IMR-90 (cell line): ENCODE data around the gene CDH23. TPM values are rescaled to one million over a fixed set of nuclear protein-coding genes. Genes with fewer than 3 reads are reported as not detected.

Experiments used
- ATAC-seq: fragments of 200-7000 bp; cut with Tn5 transposase; 2 replicates; pipeline ENCODE4 v1.9.1; 2020; ENCODE audit warnings: low read depth, mild to moderate bottlenecking, moderate library complexity
- BruUV-seq: library from RNA; stranded (reverse); fragments of 400-500 nt; replicated peaks from 2 replicates; lab custom pipeline; 2021; lab: Mats Ljungman, UMichigan
- CTCF ChIA-PET: fragments of 300-600 bp; formaldehyde crosslinking; extraction: SDS; loops from one replicate; lab custom pipeline; 2021; ENCODE audit warnings: antibody characterized with exemption; lab: Yijun Ruan, JAX
- POLR2A ChIA-PET: fragments of 300-600 bp; sonication (Branson Sonifier 250); formaldehyde crosslinking; loops from one replicate; lab custom pipeline; 2022; ENCODE audit warnings: antibody characterized with exemption; ENCODE audit not compliant: unreplicated experiment; lab: Charles Lee
- DNase-seq: peaks from one replicate; pipeline ENCODE4 v3.0.0; 2013
- H2AFZ ChIP-seq: replicated peaks from 2 replicates; pipeline ENCODE3; 2013; ENCODE audit warnings: low read length, mild to moderate bottlenecking; ENCODE audit not compliant: poor library complexity
- H2AK5ac ChIP-seq: 2 replicates; pipeline ENCODE4 v1.6.1; 2013; ENCODE audit warnings: low read depth, low read length, inconsistent platforms
- H2AK9ac ChIP-seq: replicated peaks from 2 replicates; pipeline ENCODE3; 2013; ENCODE audit warnings: mild to moderate bottlenecking, low read depth, low read length, moderate library complexity; ENCODE audit not compliant: poor library complexity
- H2BK120ac ChIP-seq: 2 replicates; pipeline ENCODE4 v1.6.1; 2013; ENCODE audit warnings: low read depth, low read length, inconsistent platforms
- H2BK15ac ChIP-seq: 3 replicates; pipeline ENCODE4 v1.6.1; 2013; ENCODE audit warnings: low read depth, low read length, inconsistent platforms
- H2BK20ac ChIP-seq: 2 replicates; pipeline ENCODE4 v1.6.1; 2013; ENCODE audit warnings: low read depth, mild to moderate bottlenecking, inconsistent platforms, low read length, moderate library complexity
- H2BK5ac ChIP-seq: 2 replicates; pipeline ENCODE4 v1.6.1; 2013; ENCODE audit warnings: mild to moderate bottlenecking, low read depth, low read length, inconsistent platforms; ENCODE audit not compliant: poor library complexity, severe bottlenecking
- H3K14ac ChIP-seq: replicated peaks from 2 replicates; pipeline ENCODE4 v1.6.1; 2013; ENCODE audit warnings: low read depth, low read length, inconsistent platforms
- H3K18ac ChIP-seq: 2 replicates; pipeline ENCODE4 v1.6.1; 2013; ENCODE audit warnings: low read depth, low read length, control low read depth
- H3K23ac ChIP-seq: 2 replicates; pipeline ENCODE4 v1.6.1; 2013; ENCODE audit warnings: low read depth, low read length, inconsistent platforms
- H3K27ac ChIP-seq: 2 replicates; pipeline ENCODE4 v1.5.1; 2013; ENCODE audit warnings: mild to moderate bottlenecking, control low read depth, low read length; ENCODE audit not compliant: insufficient read depth
- H3K27me3 ChIP-seq: 2 replicates; pipeline ENCODE4 v1.6.1; 2013; ENCODE audit warnings: low read length; ENCODE audit not compliant: control insufficient read depth, insufficient read depth
- H3K36me3 ChIP-seq: 2 replicates; pipeline ENCODE4 v1.6.1; 2013; ENCODE audit warnings: low read length, mixed read lengths; ENCODE audit not compliant: control insufficient read depth, insufficient read depth
- H3K4ac ChIP-seq: 2 replicates; pipeline ENCODE4 v1.6.1; 2013; ENCODE audit warnings: low read depth, low read length, inconsistent platforms
- H3K4me1 ChIP-seq: 2 replicates; pipeline ENCODE4 v1.6.1; 2013; ENCODE audit warnings: low read length, mixed read lengths; ENCODE audit not compliant: control insufficient read depth, insufficient read depth
- H3K4me2 ChIP-seq: 2 replicates; pipeline ENCODE4 v1.6.1; 2013; ENCODE audit warnings: low read depth, mild to moderate bottlenecking, control low read depth, low read length, moderate library complexity
- H3K4me3 ChIP-seq: 2 replicates; pipeline ENCODE4 v1.5.1; 2013; ENCODE audit warnings: low read depth, mild to moderate bottlenecking, control low read depth, low read length, moderate library complexity; ENCODE audit not compliant: insufficient read depth
- H3K56ac ChIP-seq: 2 replicates; pipeline ENCODE4 v1.6.1; 2013; ENCODE audit warnings: low read length, inconsistent platforms; ENCODE audit not compliant: insufficient read depth; ENCODE audit errors: extremely low read depth
- H3K79me1 ChIP-seq, 2 experiments: 2 replicates each; pipeline ENCODE4 v1.6.1; 2013; ENCODE audit warnings: low read length in 2 of 2, inconsistent platforms in 1 of 2, low read depth in 1 of 2
- H3K9ac ChIP-seq: 2 replicates; pipeline ENCODE4 v1.6.1; 2013; ENCODE audit warnings: low read depth, low read length, control low read depth
- H3K9me1 ChIP-seq: 2 replicates; pipeline ENCODE4 v1.6.1; 2013; ENCODE audit warnings: low read length, inconsistent platforms; ENCODE audit not compliant: insufficient read depth
- H3K9me3 ChIP-seq: 2 replicates; pipeline ENCODE4 v1.6.1; 2013; ENCODE audit warnings: low read length; ENCODE audit not compliant: control insufficient read depth, insufficient read depth
- H4K20me1 ChIP-seq: 2 replicates; pipeline ENCODE4 v1.6.1; 2013; ENCODE audit warnings: low read length, inconsistent platforms; ENCODE audit not compliant: insufficient read depth
- H4K5ac ChIP-seq: 2 replicates; pipeline ENCODE4 v1.6.1; 2013; ENCODE audit warnings: mild to moderate bottlenecking, low read depth, low read length, control low read depth
- H4K8ac ChIP-seq, 2 experiments: 2 replicates each; pipeline ENCODE4 v1.6.1; 2013; ENCODE audit warnings: low read depth in 2 of 2, low read length in 2 of 2, control low read depth in 1 of 2, inconsistent platforms in 1 of 2
- H4K91ac ChIP-seq: 2 replicates; pipeline ENCODE4 v1.6.1; 2013; ENCODE audit warnings: low read depth, low read length, inconsistent platforms; ENCODE audit not compliant: insufficient read depth
- BHLHE40 ChIP-seq: fragments of 150-350 bp; IDR thresholded peaks from 2 replicates; pipeline ENCODE4 v1.6.1; 2016; ENCODE audit warnings: mild to moderate bottlenecking, low read depth, low read length
- CEBPB ChIP-seq: IDR thresholded peaks from 2 replicates; pipeline ENCODE4 v1.6.1; 2012; ENCODE audit warnings: low read depth, low read length, improper control_type of control experiment
- CHD1 ChIP-seq: IDR thresholded peaks from 2 replicates; pipeline ENCODE4 v1.6.1; 2012; ENCODE audit warnings: low read depth, low read length, improper control_type of control experiment
- CTCF ChIP-seq: conservative IDR thresholded peaks from 2 replicates; pipeline ENCODE4 v1.5.1; 2012; ENCODE audit warnings: mild to moderate bottlenecking, low read depth, low read length, improper control_type of control experiment
- ELK1 ChIP-seq: fragments of 150-350 bp; IDR thresholded peaks from 2 replicates; pipeline ENCODE4 v1.6.1; 2016; ENCODE audit warnings: low read depth, mild to moderate bottlenecking, low read length, moderate library complexity, borderline replicate concordance
- FOS ChIP-seq: fragments of 150-350 bp; IDR thresholded peaks from 2 replicates; pipeline ENCODE4 v1.6.1; 2016; ENCODE audit warnings: low read depth, low read length
- MAFK ChIP-seq: IDR thresholded peaks from 2 replicates; pipeline ENCODE4 v1.6.1; 2012; ENCODE audit warnings: low read depth, low read length, improper control_type of control experiment
- MAZ ChIP-seq: IDR thresholded peaks from 2 replicates; pipeline ENCODE4 v1.6.1; 2012; ENCODE audit warnings: low read depth, mild to moderate bottlenecking, low read length, improper control_type of control experiment, moderate library complexity, borderline replicate concordance
- MXI1 ChIP-seq: IDR thresholded peaks from 2 replicates; pipeline ENCODE4 v1.6.1; 2012; ENCODE audit warnings: low read depth, mild to moderate bottlenecking, low read length, moderate library complexity, borderline replicate concordance
- NFE2L2 ChIP-seq: fragments of 150-350 bp; IDR thresholded peaks from 2 replicates; pipeline ENCODE4 v1.6.1; 2016; ENCODE audit warnings: low read depth, mild to moderate bottlenecking, low read length
- POLR2A ChIP-seq: IDR thresholded peaks from 2 replicates; pipeline ENCODE4 v1.6.1; 2012; ENCODE audit warnings: mild to moderate bottlenecking, low read depth, low read length
- RAD21 ChIP-seq: IDR thresholded peaks from 2 replicates; pipeline ENCODE4 v1.6.1; 2012; ENCODE audit warnings: low read length, improper control_type of control experiment
- RCOR1 ChIP-seq: IDR thresholded peaks from 2 replicates; pipeline ENCODE4 v1.6.1; 2012; ENCODE audit warnings: mild to moderate bottlenecking, low read length, improper control_type of control experiment; ENCODE audit not compliant: insufficient replicate concordance
- RFX5 ChIP-seq: IDR thresholded peaks from 2 replicates; pipeline ENCODE4 v1.8.0; 2012; ENCODE audit warnings: low read depth, mild to moderate bottlenecking, low read length, moderate library complexity
- SMC3 ChIP-seq: fragments of 150-350 bp; IDR thresholded peaks from 2 replicates; pipeline ENCODE4 v1.6.1; 2016; ENCODE audit warnings: low read depth, mild to moderate bottlenecking, antibody characterized with exemption, low read length, moderate library complexity
- USF2 ChIP-seq: fragments of 150-350 bp; IDR thresholded peaks from 2 replicates; pipeline ENCODE4 v1.6.1; 2017; ENCODE audit warnings: mild to moderate bottlenecking, antibody characterized with exemption, low read length, low read depth
- WGBS, 2 experiments: methylation state at CpG; one replicate each; pipeline versions ENCODE4 v1.1.5 to v1.1.7; 2013; ENCODE audit warnings: missing lambda C conversion rate in 2 of 2; ENCODE audit not compliant: insufficient read length in 1 of 2; ENCODE audit errors: extremely low coverage in 2 of 2; 5-methylcytosine and 5-hydroxymethylcytosine counted together
- dilution Hi-C: fragments of 300-500 bp; cut with HindIII; formaldehyde crosslinking; loops from one replicate; pipeline ENCODE4 v1.14.3; 2018; ENCODE audit warnings: low sequenced_read_pairs; ENCODE audit not compliant: unreplicated experiment
- in situ Hi-C: fragments of 300-500 bp; cut with MboI; formaldehyde crosslinking; loops from 3 replicates; pipeline ENCODE4 v1.14.3; 2019; ENCODE audit warnings: low sequenced_read_pairs, inconsistent platforms, mixed read lengths
- intact Hi-C: fragments of 100-400 bp; cut with micrococcal nuclease; formaldehyde crosslinking; loops from 2 replicates; pipeline ENCODE4 v1.10.0; 2022
- polyA plus RNA-seq, 3 experiments: library from polyadenylated mRNA; depleted of rRNA; stranded (reverse); fragments of >200 nt; gene quantifications; 2 replicates each; pipeline ENCODE4 v1.2.3, GENCODE V29; 2012; ENCODE audit warnings: low replicate concordance in 1 of 3
- total RNA-seq: library from RNA; depleted of rRNA; stranded (reverse); fragments of >200 nt; gene quantifications from 2 replicates; pipeline ENCODE4 v1.2.3, GENCODE V29; 2012

The CDH23 gene
- total and polyA plus RNA-seq, 2 of the 4 experiments (the other 2 are of a cell fraction) = under 0.01 to 0.03 TPM

GRCh38 chr10:71726580-71727104, 329.9 kb downstream of the CDH23 start:
- Histone ChIP-seq H3K4ac (no peak overlapping the region), H3K27ac (no peak overlapping the region), H4K91ac (no peak overlapping the region), H3K4me2 (no peak overlapping the region), H3K56ac (no peak overlapping the region), H2BK20ac (no peak overlapping the region), H3K9me3 (no peaks in the 10 kb centered on the region; the same call in 1 of the 2 replicates), H3K14ac (no peak overlapping the region), H3K9me1 (no peaks in the 10 kb centered on the region), H2BK15ac (no peak overlapping the region), H2AFZ (no peak overlapping the region), H4K8ac (no peak overlapping the region), H2BK5ac (no peak overlapping the region), H3K4me1 (peaks cover 9% of the 10 kb centered on the region; the same call in 1 of the 2 replicates), H3K18ac (no peak overlapping the region), H2AK5ac (no peak overlapping the region; the same call in 1 of the 2 replicates), H2BK120ac (no peak overlapping the region), H3K23ac (no peak overlapping the region), H3K4me3 (no peak overlapping the region), H3K9ac (no peak overlapping the region), H2AK9ac (no peak overlapping the region), H3K79me1 (no peaks in the 10 kb centered on the region), H3K36me3 (no peaks in the 10 kb centered on the region), H3K27me3 (no peaks in the 10 kb centered on the region; the same call in none of the 2 replicates), H4K20me1 (no peaks in the 10 kb centered on the region), H4K5ac (no peak overlapping the region)
- ChIA-PET CTCF (no interaction called here), POLR2A (no interaction called here)
- dilution Hi-C loops (no loop called here), intact Hi-C loops (no loop called here), in situ Hi-C loops (no loop called here)
- WGBS, 2 experiments = 72% methylated on average over 4 of the region's 11 CpGs; no CpG with 5 or more reads in 1 of the 2 experiments
- BruUV-seq = no TSS peak
- no peak for DNase-seq
- TF ChIP-seq BHLHE40 = no peak
- no peak for TF ChIP-seq SMC3
- TF ChIP-seq FOS = no peak
- TF ChIP-seq RCOR1 = no peak
- TF ChIP-seq MAZ = no peak
- no peak for TF ChIP-seq RAD21
- no peak for TF ChIP-seq USF2
- TF ChIP-seq RFX5 = no peak
- no peak for TF ChIP-seq POLR2A
- TF ChIP-seq MXI1 = no peak
- TF ChIP-seq NFE2L2 = no peak
- TF ChIP-seq MAFK = no peak
- TF ChIP-seq ELK1 = no peak
- TF ChIP-seq CEBPB = no peak
- no peak for TF ChIP-seq CTCF
- TF ChIP-seq CHD1 = no peak
- ATAC-seq = no peak; the same call in 1 of the 2 replicates
